ENCODE data around the gene AMBRA1. TPM values are rescaled to one million over a fixed set of nuclear protein-coding genes. Genes with fewer than 3 reads are reported as not detected.

The AMBRA1 gene
- total RNA-seq, 2 donors from 2014 or later, result 56.2 to 60.7 TPM

- H3K27ac ChIP-seq, result no peak overlapping the region
- no peaks in the 10 kb centered on the region for H3K36me3 ChIP-seq
- TF ChIP-seq POLR2A (IDR thresholded peaks at IDR 0.05), result no peak
- TF ChIP-seq CTCF (IDR thresholded peaks at IDR 0.05), result no peak
- no peak for TF ChIP-seq POLR2AphosphoS5 (IDR thresholded peaks at IDR 0.05)
- H3K27me3 ChIP-seq (replicated peaks; ENCODE audit: insufficient read depth), result no peaks in the 10 kb centered on the region
- no peak for DNase-seq (ENCODE audit: low spot score)
- intact Hi-C loops (cut with DNase I), result no loop called here
- no peaks in the 10 kb centered on the region for H3K9me3 ChIP-seq
- H3K4me3 ChIP-seq, result no peak overlapping the region
- WGBS, result 93% methylated on average over 3 of the region's 3 CpGs
- no peaks in the 10 kb centered on the region for H3K4me1 ChIP-seq (replicated peaks)
These were observed 136.8 kb downstream of the AMBRA1 start for GRCh38 chr11:46457021-46457420.

DNA sequence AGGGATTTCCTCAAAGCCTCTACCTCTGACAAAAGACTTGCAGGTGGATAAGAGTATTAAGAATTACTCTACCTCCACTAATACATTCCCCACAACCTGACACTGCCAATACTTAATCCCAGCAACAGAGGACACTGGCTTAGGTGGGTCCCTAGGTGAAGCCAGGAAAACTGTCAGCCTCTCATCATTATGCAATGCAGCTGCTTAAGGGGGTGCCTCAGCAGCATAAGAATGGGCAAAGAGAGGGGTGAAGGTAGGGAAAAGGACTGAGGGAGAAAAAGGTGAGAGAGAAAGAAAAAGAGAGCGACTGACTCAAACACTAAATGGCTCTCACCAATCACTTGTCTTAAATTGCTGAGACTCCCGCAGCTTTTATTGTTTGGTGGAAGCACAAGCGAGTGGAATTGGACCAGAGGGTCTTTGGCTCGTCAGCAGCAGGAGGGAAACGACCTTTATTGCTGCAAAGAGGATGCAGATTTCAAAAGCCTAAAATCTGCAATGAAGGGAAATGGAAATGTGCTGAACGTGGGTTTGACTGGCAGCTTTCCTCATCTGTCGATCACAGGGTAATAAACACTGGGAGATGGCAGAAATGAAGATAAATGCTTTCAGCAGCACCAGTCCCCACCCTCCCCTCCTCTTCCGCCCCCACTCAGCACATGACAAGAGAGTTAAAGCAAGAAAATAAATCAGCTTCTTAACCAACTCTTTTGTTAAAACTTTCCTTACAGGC is 137.4 kb downstream of the AMBRA1 start:
- no peak for DNase-seq (ENCODE audit: low spot score)
- H3K36me3 ChIP-seq, result no peaks in the 10 kb centered on the region
- intact Hi-C loops (cut with DNase I), result no loop called here
- no peak for TF ChIP-seq POLR2A (IDR thresholded peaks at IDR 0.05)
- TF ChIP-seq POLR2AphosphoS5 (IDR thresholded peaks at IDR 0.05), result no peak
- no peak for TF ChIP-seq CTCF (IDR thresholded peaks at IDR 0.05)
- no peak overlapping the region for H3K27ac ChIP-seq
- 60% methylated on average over 8 of the region's 8 CpGs for WGBS
- H3K4me3 ChIP-seq, result no peak overlapping the region
- H3K4me1 ChIP-seq (replicated peaks), result no peaks in the 10 kb centered on the region
- no peaks in the 10 kb centered on the region for H3K9me3 ChIP-seq
- H3K27me3 ChIP-seq (replicated peaks; ENCODE audit: insufficient read depth), result no peaks in the 10 kb centered on the region

GRCh38 chr11:46455834-46456233 is 138.0 kb downstream of the AMBRA1 start:
- WGBS, result 53% methylated on average over 1 of the region's 1 CpG
- no peaks in the 10 kb centered on the region for H3K4me1 ChIP-seq (replicated peaks)
- TF ChIP-seq CTCF (IDR thresholded peaks at IDR 0.05), result no peak
- no peak for TF ChIP-seq POLR2AphosphoS5 (IDR thresholded peaks at IDR 0.05)
- TF ChIP-seq POLR2A (IDR thresholded peaks at IDR 0.05), result no peak
- intact Hi-C loops (cut with DNase I), result no loop called here
- H3K9me3 ChIP-seq, result no peaks in the 10 kb centered on the region
- no peaks in the 10 kb centered on the region for H3K27me3 ChIP-seq (replicated peaks; ENCODE audit: insufficient read depth)
- H3K4me3 ChIP-seq, result no peak overlapping the region
- no peak for DNase-seq (ENCODE audit: low spot score)
- H3K27ac ChIP-seq, result no peak overlapping the region
- H3K36me3 ChIP-seq, result no peaks in the 10 kb centered on the region

- Histone ChIP-seq H3K4me1 (replicated peaks) (no peaks in the 10 kb centered on the region), H3K9me3 (no peaks in the 10 kb centered on the region), H3K27ac (no peak overlapping the region), H3K4me3 (no peak overlapping the region), H3K36me3 (no peaks in the 10 kb centered on the region), H3K27me3 (replicated peaks; ENCODE audit: insufficient read depth) (no peaks in the 10 kb centered on the region)
- 90% methylated on average over 4 of the region's 4 CpGs for WGBS
- intact Hi-C loops (cut with DNase I), result no loop called here
- TF ChIP-seq POLR2AphosphoS5 (IDR thresholded peaks at IDR 0.05) (no peak), POLR2A (IDR thresholded peaks at IDR 0.05) (no peak), CTCF (IDR thresholded peaks at IDR 0.05) (no peak)
- DNase-seq (ENCODE audit: low spot score), result no peak
These were observed 140.8 kb downstream of the AMBRA1 start for GRCh38 chr11:46452918-46453517.

GRCh38 chr11:46451759-46452158 is 142.1 kb downstream of the AMBRA1 start:
- DNase-seq (ENCODE audit: low spot score), result no peak
- intact Hi-C loops (cut with DNase I), result no loop called here
- TF ChIP-seq POLR2A (IDR thresholded peaks at IDR 0.05), result no peak
- TF ChIP-seq POLR2AphosphoS5 (IDR thresholded peaks at IDR 0.05), result no peak
- TF ChIP-seq CTCF (IDR thresholded peaks at IDR 0.05), result no peak
- no peaks in the 10 kb centered on the region for H3K27me3 ChIP-seq (replicated peaks; ENCODE audit: insufficient read depth)
- no peaks in the 10 kb centered on the region for H3K9me3 ChIP-seq
- no peaks in the 10 kb centered on the region for H3K4me1 ChIP-seq (replicated peaks)
- no peak overlapping the region for H3K27ac ChIP-seq
- H3K4me3 ChIP-seq, result no peak overlapping the region
- H3K36me3 ChIP-seq, result no peaks in the 10 kb centered on the region

Measured in prostate gland (tissue), 2 donors.